Activated T-cell treated with anti-CD3 and anti-CD28 coated beads, Interleukin-2, amount 50 U/mL, for 48 hours (primary cell): ENCODE results near the gene SF1.
A peak's percentile ranks its signal among the peaks of the same experiment; 100 is the strongest.

Source experiments
- DNase-seq, 2 experiments: peaks; one replicate each; pipeline ENCODE4 v3.0.0-alpha.2; 2020

The SF1 gene

DNA sequence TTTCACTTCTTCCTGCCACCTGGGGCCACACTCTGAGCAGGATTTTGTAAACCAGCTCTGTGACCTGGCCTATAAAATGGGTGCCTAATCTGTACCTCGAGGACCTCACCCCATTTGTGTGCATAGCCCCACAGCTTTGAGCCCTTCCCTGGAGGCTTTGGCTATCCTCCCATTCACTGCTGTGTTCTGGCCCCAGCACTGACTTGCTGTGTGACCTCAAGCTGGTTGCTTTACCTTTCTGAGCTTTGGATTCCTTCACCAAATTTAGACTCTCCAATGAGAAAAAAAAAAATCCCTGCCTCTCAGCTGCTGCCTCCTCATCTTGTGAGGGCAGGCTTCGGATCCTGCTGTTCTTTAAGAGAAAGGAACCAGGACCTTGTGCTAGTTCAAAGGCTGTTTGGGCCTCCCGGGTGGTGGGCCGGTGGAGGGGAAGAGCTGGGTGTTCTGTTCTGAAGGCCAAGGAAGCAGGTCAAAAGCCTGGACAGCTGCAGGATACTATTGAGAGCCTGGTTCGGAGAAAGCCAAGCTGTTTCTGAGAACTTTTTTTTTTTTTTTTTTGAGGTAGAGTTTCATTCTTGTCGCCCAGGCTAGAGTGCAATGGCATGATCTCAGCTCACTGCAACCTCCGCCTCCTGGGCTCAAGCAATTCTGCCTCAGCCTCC, 17.5 kb downstream of the SF1 start:
- DNase-seq: no peak

DNA sequence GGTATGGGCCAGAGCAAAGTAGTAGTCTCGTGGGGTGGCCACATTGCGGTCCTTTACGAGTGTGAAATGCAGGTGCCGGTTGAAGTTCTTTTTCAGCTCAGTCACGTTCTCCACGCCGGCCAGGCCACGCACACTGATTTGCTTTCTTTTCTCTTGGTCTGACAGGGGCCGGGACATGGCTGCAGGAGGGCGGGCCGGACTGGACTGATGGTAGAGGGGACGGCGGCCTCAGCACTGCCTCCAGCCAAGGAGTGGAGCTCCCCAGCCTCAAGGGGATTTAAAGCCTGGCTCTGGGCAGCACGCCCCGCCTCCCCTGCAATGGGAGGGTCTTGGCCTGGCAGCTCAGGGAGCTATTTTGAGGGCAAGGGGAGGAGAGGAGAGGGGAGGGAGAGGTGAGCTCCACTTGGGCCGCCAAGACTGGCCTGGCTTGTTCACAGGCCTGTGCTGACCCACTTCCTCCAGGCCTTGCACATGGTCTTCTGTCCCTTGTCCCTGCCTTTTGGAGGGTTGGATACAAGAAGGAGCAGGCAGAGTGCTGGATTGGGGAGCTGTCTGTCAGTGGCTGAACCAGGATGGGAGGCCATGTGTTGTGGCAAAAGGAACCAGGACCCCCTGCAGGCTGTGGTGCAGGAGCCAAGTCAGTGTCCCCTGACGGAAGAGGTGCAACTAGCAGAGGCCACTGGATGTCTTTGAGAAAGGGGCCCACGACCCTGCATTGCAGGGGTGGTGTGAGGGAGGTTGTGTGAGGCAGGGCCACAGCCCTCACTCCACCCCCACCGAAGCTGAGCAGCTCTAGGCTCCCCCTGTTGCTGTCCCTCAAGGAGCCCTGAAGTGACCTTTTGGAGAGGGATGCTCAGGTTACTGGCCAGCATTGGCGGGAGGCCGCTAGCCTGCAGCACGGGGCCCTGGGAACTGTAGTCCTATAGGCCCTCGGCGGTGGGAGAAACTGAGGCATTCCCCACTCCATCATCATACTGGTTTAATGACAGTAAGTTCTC, 18.3 kb downstream of the SF1 start, which contains the start of gene PYGM:
Gene PYGM, minus strand, starts transcription at position 253 of the 998 bp plus-strand sequence. Its CDS starts 76 bp downstream, at position 177.
- DNase-seq: peak in 1 of 2 experiments; percentile 52

GRCh38 chr11:64759131-64759721, 19.1 kb downstream of the SF1 start:
- no peak for DNase-seq

- DNase-seq: no peak
These were observed 19.8 kb downstream of the SF1 start for GRCh38 chr11:64758330-64759079.

DNA sequence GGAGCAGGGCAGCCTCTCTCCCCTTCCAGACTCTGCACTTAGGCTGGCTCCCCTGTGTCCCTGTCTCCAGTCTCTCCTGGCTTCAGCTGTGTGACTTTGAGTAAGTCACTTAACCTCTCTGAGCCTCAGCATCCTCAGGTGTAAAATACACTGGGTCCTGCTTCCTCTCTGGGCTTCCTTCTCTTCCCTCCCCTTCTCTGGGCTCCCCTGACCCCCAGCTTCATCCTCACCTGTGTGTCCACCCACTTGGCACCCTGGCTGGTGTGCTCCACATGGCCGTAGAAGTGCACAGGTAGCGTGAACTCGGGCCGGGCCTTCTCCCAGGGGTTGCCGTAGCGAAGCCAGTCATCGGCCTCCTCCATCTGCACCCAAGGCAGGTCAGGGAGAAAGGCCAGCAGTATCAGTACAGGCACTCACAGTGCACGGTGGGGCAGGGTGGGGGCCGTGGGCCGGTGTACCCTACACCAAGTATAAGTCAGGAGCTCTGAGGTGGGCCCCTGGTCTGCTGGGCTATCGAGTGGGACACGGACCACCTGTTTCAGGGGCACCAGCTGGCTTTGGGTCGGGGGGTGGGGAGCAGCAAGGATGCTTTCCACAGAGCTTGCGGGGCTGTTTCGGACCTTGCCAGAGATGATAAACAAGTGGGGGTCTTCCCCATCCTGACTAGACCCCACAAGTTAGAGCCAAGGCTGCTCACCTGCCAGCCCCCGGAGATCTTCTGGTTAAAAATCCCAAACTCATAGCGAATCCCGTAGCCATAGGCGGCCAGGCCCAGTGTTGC, 20.6 kb downstream of the SF1 start:
- DNase-seq: no peak

- no peak for DNase-seq
These were observed 22.5 kb downstream of the SF1 start for GRCh38 chr11:64755681-64756361.

- DNase-seq: no peak
These were observed 23.3 kb downstream of the SF1 start for GRCh38 chr11:64754919-64755662.

GRCh38 chr11:64754124-64754918, 24.0 kb downstream of the SF1 start:
- no peak for DNase-seq

GRCh38 chr11:64753380-64754123, 24.8 kb downstream of the SF1 start:
- DNase-seq: no peak

DNA sequence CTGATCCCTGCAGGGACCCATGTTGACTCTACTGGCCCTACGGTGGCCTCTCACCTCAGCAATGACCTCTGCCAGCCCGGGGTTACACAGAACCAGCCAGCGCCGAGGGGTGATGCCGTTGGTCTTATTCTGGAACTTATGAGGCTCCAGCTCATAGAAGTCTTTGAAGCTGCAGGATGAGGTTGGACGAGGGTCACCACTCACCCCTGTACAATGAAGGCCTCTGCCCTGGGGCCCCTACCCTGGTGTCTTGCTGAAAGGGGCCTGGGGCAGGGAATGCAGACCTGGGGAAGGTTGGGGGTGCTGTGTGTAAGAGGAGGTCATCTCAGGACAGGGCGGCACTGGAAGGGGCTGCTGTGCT, 25.3 kb downstream of the SF1 start:
- DNase-seq: no peak

DNA sequence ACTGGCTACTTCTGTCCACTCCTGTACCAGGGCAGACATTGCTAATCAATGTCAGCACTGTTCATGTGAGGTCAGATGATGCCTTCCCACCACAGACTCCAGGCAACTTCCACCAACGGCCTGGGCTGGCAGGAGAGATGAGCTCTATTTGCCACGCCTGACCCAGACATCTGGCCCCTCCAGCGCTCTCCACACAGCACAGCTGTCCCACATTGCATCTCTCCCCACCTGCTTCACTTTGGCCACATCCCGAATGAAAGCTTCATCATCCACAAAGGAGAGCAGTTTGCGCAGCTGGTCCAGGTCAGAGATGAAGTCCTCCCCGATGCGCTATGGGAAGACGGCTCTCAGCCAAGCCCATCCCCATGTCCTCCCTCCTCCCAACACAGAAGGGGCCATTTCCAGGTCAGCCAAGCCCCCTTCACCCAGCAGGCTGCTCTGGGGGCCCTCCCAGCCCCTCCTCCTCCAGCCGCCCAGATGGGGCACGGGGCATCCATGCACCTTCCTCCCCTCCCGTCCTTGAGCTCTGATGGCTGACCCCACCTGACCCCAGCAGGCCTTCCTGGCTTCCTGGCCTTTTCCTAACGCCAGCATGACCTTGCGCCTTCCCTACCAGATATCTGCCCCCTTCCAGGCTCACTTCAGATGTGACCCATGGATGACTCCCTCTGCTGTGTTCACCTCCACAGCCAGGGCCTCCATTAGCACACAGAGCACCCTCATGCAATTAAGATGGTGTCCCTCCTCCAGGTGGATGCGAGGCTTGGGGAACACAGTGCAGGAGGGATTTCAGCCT, 26.0 kb downstream of the SF1 start:
- DNase-seq: no peak

DNA sequence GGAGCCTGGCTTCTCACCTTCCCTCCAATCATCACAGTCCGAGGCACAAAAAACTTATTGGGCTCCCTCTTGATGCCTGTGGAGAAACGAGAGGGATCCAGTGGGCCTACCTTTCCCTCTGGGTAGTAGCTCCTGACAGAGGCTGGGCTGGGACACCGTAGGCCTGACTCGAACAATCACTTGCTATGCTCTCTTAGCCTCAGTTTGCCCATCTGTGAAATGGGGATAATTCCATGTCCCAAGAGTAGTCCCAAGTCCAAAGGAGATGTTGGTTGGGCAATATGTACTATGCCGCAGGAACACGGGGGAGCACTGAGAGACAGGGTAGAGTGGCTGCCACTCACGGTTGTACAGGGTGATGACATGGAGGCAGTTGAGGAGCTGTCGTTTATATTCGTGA, 26.8 kb downstream of the SF1 start:
- no peak for DNase-seq

- DNase-seq: no peak
These were observed 27.2 kb downstream of the SF1 start for GRCh38 chr11:64751136-64751535.

- DNase-seq: no peak
These were observed 27.8 kb downstream of the SF1 start for GRCh38 chr11:64750361-64751054.

DNA sequence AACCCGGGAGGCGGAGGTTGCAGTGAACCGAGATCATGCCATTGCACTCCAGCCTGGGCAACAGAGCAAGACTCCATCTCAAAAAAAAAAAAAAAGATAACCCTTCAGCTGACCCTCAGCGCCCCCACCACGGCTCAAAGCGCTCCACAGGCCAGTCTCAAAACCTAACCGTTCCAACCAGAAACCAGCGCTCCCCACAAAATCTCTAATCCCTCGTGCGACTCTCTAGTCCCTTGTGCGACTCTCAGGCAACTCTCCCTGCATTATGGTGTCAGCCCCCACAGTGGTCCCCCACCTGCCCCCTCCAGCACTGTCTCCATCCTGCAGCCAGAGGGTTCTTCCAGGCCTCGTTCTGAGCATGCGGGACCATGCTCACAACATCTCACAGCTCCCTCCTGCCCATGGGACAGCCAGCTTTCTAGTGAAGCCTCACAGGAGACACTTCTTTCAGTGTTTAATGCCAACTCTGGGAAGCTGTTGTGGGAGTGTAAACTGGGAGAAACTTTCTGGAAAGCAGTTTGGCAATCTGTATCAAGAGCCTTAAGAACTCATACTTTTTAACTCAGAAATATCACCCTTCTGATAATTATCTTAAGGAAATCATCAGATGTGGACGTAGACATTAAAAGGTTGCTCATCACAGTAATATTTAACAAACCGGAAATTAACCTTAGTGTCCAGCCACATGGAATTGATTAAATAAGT, 30.2 kb downstream of the SF1 start:
- no peak for DNase-seq

- no peak for DNase-seq
These were observed 31.9 kb downstream of the SF1 start for GRCh38 chr11:64746486-64746885.
